GM13977 (cell line): ENCODE data around the gene CDH4.

Source experiments
- DNase-seq: peaks from one replicate; pipeline ENCODE4 v3.0.0; 2012; ENCODE audit warnings: low spot score
- in situ Hi-C: fragments of 300-500 bp; cut with MboI; formaldehyde crosslinking; loops from one replicate; pipeline ENCODE4 v1.12.0; 2022; ENCODE audit warnings: low sequenced_read_pairs, low pct_unique_long_range_greater_than_20kb, mixed read lengths, inconsistent platforms; ENCODE audit not compliant: unreplicated experiment
- TF ChIP-seq, protein P1 (sequence below): IDR thresholded peaks from 2 replicates; pipeline ENCODE4 v1.5.1; 2012; ENCODE audit warnings: mild to moderate bottlenecking, control low read depth; ENCODE audit not compliant: insufficient read depth; ENCODE audit errors: extremely low read depth, missing control alignments

The CDH4 gene

GRCh38 chr20:61629602-61630390 lies 377.7 kb downstream of the CDH4 start:
- TF ChIP-seq, protein P1, sequence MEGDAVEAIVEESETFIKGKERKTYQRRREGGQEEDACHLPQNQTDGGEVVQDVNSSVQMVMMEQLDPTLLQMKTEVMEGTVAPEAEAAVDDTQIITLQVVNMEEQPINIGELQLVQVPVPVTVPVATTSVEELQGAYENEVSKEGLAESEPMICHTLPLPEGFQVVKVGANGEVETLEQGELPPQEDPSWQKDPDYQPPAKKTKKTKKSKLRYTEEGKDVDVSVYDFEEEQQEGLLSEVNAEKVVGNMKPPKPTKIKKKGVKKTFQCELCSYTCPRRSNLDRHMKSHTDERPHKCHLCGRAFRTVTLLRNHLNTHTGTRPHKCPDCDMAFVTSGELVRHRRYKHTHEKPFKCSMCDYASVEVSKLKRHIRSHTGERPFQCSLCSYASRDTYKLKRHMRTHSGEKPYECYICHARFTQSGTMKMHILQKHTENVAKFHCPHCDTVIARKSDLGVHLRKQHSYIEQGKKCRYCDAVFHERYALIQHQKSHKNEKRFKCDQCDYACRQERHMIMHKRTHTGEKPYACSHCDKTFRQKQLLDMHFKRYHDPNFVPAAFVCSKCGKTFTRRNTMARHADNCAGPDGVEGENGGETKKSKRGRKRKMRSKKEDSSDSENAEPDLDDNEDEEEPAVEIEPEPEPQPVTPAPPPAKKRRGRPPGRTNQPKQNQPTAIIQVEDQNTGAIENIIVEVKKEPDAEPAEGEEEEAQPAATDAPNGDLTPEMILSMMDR, result no peak
- in situ Hi-C loops, result no loop called here
- DNase-seq, result no peak

DNA sequence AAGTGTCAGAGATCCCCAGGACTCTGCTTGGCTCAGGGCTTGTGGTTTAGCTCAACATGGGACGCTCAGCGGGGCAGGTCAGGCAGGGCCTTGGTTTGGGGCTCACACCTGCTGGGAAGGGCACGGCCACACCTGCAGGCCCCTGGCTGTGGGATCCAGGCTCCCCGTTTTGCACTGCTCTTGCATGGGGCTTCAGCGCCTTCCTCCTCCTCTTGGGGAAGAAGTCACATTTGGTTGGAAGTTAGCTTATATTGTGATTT lies 378.3 kb downstream of the CDH4 start:
- TF ChIP-seq, protein P1, result no peak
- in situ Hi-C loops, result no loop called here
- DNase-seq, result no peak

- TF ChIP-seq, protein P1, result no peak
- in situ Hi-C loops, result no loop called here
- DNase-seq, result no peak
Measured at GRCh38 chr20:61630816-61631215, 378.8 kb downstream of the CDH4 start.

- no peak for DNase-seq
- TF ChIP-seq, protein P1, result no peak
- in situ Hi-C loops, result no loop called here
Measured at GRCh38 chr20:61631751-61632150, 379.7 kb downstream of the CDH4 start.

DNA sequence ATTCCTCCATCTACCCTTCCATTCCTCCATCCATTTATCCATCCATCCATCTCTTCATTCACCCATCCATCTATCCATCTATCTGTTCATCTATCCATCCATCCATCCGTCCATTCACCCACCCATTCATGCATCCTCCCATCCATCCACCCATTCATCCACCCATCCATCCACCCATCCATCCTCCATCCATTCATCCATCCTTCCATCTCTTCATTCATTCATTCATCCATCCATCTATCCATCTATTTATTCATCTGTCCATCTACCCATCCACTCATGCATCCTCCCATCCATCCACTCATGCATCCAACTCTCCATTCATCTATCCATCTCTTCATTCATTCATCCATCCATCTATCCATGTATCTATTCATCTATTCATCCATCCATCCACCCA lies 380.9 kb downstream of the CDH4 start:
- no peak for DNase-seq
- in situ Hi-C loops, result no loop called here
- TF ChIP-seq, protein P1, result no peak

DNA sequence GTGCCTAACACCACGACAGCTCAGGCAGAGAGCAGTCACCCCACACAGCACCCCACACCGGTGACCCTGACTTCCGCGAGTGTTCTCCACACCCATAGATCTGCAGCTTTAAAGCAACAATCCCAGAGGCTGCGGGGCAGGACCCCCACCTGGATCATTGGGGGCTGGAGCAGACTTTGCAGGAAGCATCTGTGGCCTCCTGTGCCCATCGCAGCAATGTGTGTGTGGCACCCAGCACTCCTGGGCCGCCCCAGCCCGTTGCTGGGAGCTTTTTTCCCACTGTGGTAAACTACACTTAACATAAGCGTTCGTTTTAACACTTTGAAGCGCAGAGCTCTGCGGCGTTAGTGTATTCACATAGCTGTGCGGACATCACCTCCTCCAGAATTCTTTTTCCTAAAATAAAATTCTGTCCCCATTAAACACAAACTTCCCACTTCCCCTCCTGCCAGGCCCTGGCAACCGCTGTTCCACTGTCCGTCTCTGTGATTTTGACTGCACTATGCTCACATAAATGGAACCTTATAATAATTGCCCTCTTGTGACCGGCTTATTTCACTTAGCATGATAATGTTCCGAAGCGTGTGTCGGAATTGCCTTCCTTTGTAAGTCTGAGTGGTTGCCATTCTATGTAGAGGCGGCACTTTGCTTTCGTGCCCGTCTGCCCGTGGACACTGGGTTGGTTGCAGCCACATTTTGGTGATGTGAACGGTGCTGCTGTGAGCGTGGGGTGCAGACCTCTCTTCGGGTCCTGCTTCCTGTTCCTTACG lies 382.5 kb downstream of the CDH4 start:
- in situ Hi-C loops, result no loop called here
- TF ChIP-seq, protein P1, result no peak

More for the DNA sequence above, 382.5 kb downstream of the CDH4 start:
- DNase-seq, result no peak
